Nephron progenitor cell (in vitro differentiated cells): ENCODE results near the gene PACS1.
A peak's percentile ranks its signal among the peaks of the same experiment; 100 is the strongest.

Experiments used
- DNase-seq: peaks from one replicate; pipeline ENCODE4 v3.0.0; 2021
- H3K27ac Mint-ChIP-seq: 2 replicates; pipeline ENCODE4 v1.8.0; 2021; ENCODE audit warnings: mild to moderate bottlenecking, moderate library complexity, mixed read lengths
- H3K27me3 Mint-ChIP-seq: 2 replicates; pipeline ENCODE4 v1.8.0; 2021; ENCODE audit warnings: mild to moderate bottlenecking, low read depth, mixed read lengths; ENCODE audit not compliant: poor library complexity
- H3K36me3 Mint-ChIP-seq: 2 replicates; pipeline ENCODE4 v1.8.0; 2021; ENCODE audit warnings: low read depth, mixed read lengths
- H3K4me1 Mint-ChIP-seq: 2 replicates; pipeline ENCODE4 v1.8.0; 2021; ENCODE audit warnings: mixed read lengths
- H3K4me3 Mint-ChIP-seq: 2 replicates; pipeline ENCODE4 v1.8.0; 2021; ENCODE audit warnings: mild to moderate bottlenecking, moderate library complexity, mixed read lengths
- H3K9me3 Mint-ChIP-seq: 2 replicates; pipeline ENCODE4 v1.8.0; 2021; ENCODE audit warnings: mild to moderate bottlenecking, moderate library complexity, mixed read lengths
- CTCF ChIP-seq: fragments of 200-600 bp; sonication (generic); IDR thresholded peaks from 2 replicates; pipeline ENCODE4 v1.5.0; 2021; ENCODE audit warnings: antibody characterized with exemption

Gene PACS1

GRCh38 chr11:66126808-66127555, 56.9 kb downstream of the PACS1 start:
- peaks cover 19% of the 10 kb centered on the region for H3K4me1 Mint-ChIP-seq
- no peak for TF ChIP-seq CTCF
- peak overlapping the region; percentile 97 for H3K27ac Mint-ChIP-seq
- peaks cover 5% of the 10 kb centered on the region for H3K36me3 Mint-ChIP-seq
- H3K9me3 Mint-ChIP-seq, result peaks cover 4% of the 10 kb centered on the region
- peaks cover 8% of the 10 kb centered on the region for H3K27me3 Mint-ChIP-seq
- DNase-seq, result peak; percentile 28
- H3K4me3 Mint-ChIP-seq, result peak overlapping the region; percentile 18

DNA sequence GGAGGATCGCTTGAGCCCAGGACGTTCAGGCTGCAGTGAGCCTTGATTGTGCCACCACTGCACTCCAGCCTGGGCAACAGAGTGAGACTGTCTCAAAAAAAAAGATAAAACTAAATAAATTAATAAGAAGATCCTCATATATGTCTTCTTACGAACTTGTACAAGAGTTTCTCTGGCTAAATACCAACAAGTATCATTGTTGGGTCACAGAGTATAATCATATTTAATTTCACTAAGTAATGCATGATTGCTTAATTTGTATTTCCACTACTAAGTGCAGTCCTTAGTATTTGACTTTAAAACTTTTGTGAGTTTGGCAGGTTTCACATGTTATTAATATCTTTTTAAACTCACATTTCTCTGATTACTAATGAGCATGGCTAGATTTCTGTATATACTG, 60.9 kb downstream of the PACS1 start:
- TF ChIP-seq CTCF, result no peak
- H3K36me3 Mint-ChIP-seq, result no peaks in the 10 kb centered on the region
- H3K4me3 Mint-ChIP-seq, result no peak overlapping the region
- no peaks in the 10 kb centered on the region for H3K9me3 Mint-ChIP-seq
- no peak for DNase-seq
- H3K27ac Mint-ChIP-seq, result no peak overlapping the region
- H3K27me3 Mint-ChIP-seq, result peaks cover 10% of the 10 kb centered on the region
- peaks cover 19% of the 10 kb centered on the region for H3K4me1 Mint-ChIP-seq

DNA sequence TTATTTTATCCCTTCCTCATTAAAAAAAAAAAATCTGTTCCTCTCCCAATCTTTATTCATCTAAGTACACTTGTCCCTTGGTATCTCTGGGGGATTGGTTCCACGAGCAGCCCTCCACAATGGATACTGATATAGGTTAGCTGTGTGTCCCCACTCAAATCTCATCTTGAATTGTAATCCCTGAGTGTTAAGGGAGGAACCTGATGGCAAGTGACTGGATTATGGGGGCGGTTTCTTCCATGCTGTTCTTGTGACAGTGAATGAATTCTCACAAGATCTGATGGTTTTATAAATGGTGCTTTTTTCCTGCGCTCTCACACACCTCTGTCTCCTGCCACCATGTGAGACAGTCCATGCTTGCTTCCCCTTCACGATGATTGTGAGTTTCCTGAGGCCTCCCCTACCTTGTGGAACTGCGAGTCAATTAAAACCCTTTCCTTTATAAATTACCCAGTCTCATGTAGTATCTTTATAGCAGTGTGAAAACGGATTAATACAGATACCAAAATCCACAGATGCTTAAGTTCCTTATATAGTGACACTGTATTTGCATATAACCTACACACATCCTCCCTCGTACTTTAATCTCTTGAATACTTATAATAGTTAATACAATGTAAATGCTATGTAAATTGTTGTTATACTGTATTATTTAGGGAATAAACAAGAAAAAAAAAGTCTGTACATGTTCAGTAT, 62.0 kb downstream of the PACS1 start:
- no peaks in the 10 kb centered on the region for H3K36me3 Mint-ChIP-seq
- no peak for TF ChIP-seq CTCF
- no peak for DNase-seq
- no peaks in the 10 kb centered on the region for H3K9me3 Mint-ChIP-seq
- H3K27me3 Mint-ChIP-seq, result peaks cover 10% of the 10 kb centered on the region
- H3K4me3 Mint-ChIP-seq, result no peak overlapping the region
- H3K27ac Mint-ChIP-seq, result no peak overlapping the region
- peaks cover 10% of the 10 kb centered on the region for H3K4me1 Mint-ChIP-seq

DNA sequence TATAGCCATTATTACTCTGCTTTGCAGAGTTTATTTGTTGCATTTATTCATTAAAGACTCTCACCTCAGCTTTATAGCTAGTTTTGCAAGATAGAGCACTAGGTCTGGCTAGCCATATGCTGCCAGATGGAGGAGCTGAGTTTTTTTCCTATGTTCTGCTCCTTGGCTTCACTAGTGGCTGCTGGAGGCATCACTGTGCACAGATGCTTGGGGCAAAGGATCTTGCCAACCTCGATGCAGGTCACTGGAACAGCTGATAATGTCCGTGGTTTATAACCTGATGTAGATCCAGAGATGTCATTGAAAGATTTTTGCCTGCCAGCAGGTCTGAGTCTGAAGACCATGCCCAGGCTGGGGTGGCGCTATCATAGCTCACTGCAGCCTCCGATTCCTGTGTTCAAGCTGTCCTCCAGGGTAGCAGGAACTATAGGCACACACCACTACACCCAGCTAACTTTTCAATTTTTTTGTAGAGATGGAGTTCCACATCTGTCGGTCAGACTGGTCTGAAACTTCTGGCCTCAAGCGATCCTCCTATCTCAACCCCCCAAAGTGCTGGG, 63.2 kb downstream of the PACS1 start:
- no peak for TF ChIP-seq CTCF
- Mint-ChIP-seq H3K4me3 (no peak overlapping the region), H3K27me3 (peaks cover 7% of the 10 kb centered on the region), H3K4me1 (no peaks in the 10 kb centered on the region), H3K36me3 (no peaks in the 10 kb centered on the region), H3K27ac (no peak overlapping the region), H3K9me3 (no peaks in the 10 kb centered on the region)
- DNase-seq, result no peak

DNA sequence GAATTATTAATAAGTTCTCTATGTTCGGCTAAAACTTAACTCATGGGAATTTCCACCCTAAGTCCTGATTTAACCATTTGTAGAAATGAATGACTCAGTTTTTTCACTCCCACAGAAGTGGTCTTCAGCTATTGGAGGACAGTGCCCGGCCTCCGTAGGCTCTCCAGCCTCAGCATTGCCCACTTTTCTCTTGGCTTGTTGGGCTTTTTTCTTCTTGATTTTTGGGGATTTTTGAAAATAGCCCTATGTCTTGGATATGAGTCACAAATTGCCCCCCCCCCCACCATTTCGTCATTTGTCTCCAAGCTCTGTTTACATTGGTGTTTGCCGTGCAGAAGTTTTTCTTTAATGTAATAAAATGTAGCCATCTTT, 66.7 kb downstream of the PACS1 start:
- Mint-ChIP-seq H3K27ac (no peak overlapping the region), H3K27me3 (peaks cover 7% of the 10 kb centered on the region), H3K4me3 (no peak overlapping the region), H3K4me1 (no peaks in the 10 kb centered on the region), H3K36me3 (no peaks in the 10 kb centered on the region), H3K9me3 (no peaks in the 10 kb centered on the region)
- no peak for DNase-seq
- no peak for TF ChIP-seq CTCF
